GM12878 (cell line): ENCODE measurements around the gene IL17B. TPM values are rescaled to one million over a fixed set of nuclear protein-coding genes. Genes with fewer than 3 reads are reported as not detected.

Experiments used
- ATAC-seq: fragments of 200-7000 bp; cut with Tn5 transposase; 3 replicates; pipeline ENCODE4 v1.9.1; 2020; ENCODE audit warnings: mild to moderate bottlenecking, moderate library complexity
- BruUV-seq: library from RNA; stranded (reverse); fragments of 400-500 nt; replicated peaks from 2 replicates; lab custom pipeline; 2021; lab: Mats Ljungman, UMichigan
- CTCF ChIA-PET: fragments of 300-600 bp; sonication (Branson Sonifier 250); formaldehyde crosslinking; extraction: SDS; loops from one replicate; lab custom pipeline; 2021; ENCODE audit warnings: inconsistent platforms; lab: Yijun Ruan, JAX
- POLR2A ChIA-PET: fragments of 350-600 bp; formaldehyde crosslinking; extraction: SDS; loops from one replicate; lab custom pipeline; 2021; ENCODE audit warnings: inconsistent platforms; lab: Charles Lee
- RAD21 ChIA-PET: fragments of 300-600 bp; sonication (Branson Sonifier 250); formaldehyde crosslinking; loops from one replicate; lab custom pipeline; 2023; ENCODE audit warnings: antibody characterized with exemption; ENCODE audit not compliant: unreplicated experiment; lab: Charles Lee
- SMC1A ChIA-PET: fragments of 300-600 bp; sonication (Branson Sonifier 250); formaldehyde crosslinking; loops from one replicate; lab custom pipeline; 2023; ENCODE audit not compliant: unreplicated experiment, uncharacterized antibody; lab: Charles Lee
- DNase-seq: peaks from one replicate; pipeline ENCODE4 v3.0.0-alpha.2; 2011; ENCODE audit warnings: low read depth, low spot score
- FAIRE-seq: peaks from 3 replicates; lab custom pipeline; 2011; peaks lifted over from hg19 to GRCh38; lab: Jason Lieb, UNC
- H2AFZ ChIP-seq: 2 replicates; pipeline ENCODE4 v1.6.0; 2011; ENCODE audit warnings: low read depth, low read length, control low read depth; ENCODE audit not compliant: control insufficient read depth
- H3K27ac ChIP-seq: 2 replicates; pipeline ENCODE4 v1.5.1; 2011; ENCODE audit warnings: control low read depth; ENCODE audit not compliant: control insufficient read depth, insufficient read depth
- H3K27me3 ChIP-seq, 2 experiments: replicated peaks in 1 of 2; 2 replicates each; pipeline versions ENCODE4 v1.6.0 to v1.6.1; 2011; ENCODE audit warnings: low read length in 1 of 2; ENCODE audit not compliant: control insufficient read depth in 2 of 2, insufficient read depth in 2 of 2
- H3K36me3 ChIP-seq, 2 experiments: 2 replicates each; pipeline ENCODE4 v1.5.1; 2011; ENCODE audit warnings: low read length in 1 of 2; ENCODE audit not compliant: control insufficient read depth in 2 of 2, insufficient read depth in 2 of 2
- H3K4me1 ChIP-seq: 2 replicates; pipeline ENCODE4 v1.6.1; 2011; ENCODE audit warnings: mild to moderate bottlenecking, low read length, moderate library complexity, mixed read lengths; ENCODE audit not compliant: control insufficient read depth, insufficient read depth
- H3K4me2 ChIP-seq: 2 replicates; pipeline ENCODE4 v1.6.0; 2011; ENCODE audit warnings: control low read depth; ENCODE audit not compliant: control insufficient read depth, insufficient read depth
- H3K4me3 ChIP-seq: fragments of 200-600 bp; sonication (generic); 2 replicates; pipeline ENCODE4 v1.5.1; 2016
- H3K79me2 ChIP-seq: 2 replicates; pipeline ENCODE4 v1.6.0; 2011; ENCODE audit warnings: low read length; ENCODE audit not compliant: control insufficient read depth, insufficient read depth
- H3K9ac ChIP-seq: 2 replicates; pipeline ENCODE4 v1.8.0; 2011; ENCODE audit warnings: low read length, control low read depth, mixed read lengths; ENCODE audit not compliant: control insufficient read depth, insufficient read depth
- H3K9me3 ChIP-seq: replicated peaks from 3 replicates; pipeline ENCODE4 v1.5.1; 2011; ENCODE audit warnings: mild to moderate bottlenecking, low read length; ENCODE audit not compliant: control insufficient read depth, insufficient read depth
- H4K20me1 ChIP-seq: 2 replicates; pipeline ENCODE4 v1.6.0; 2011; ENCODE audit not compliant: control insufficient read depth, insufficient read depth
- ASH2L ChIP-seq: fragments of 300-600, 200-600 bp; sonication (generic); IDR thresholded peaks from 2 replicates; pipeline ENCODE4 v1.6.1; 2017; ENCODE audit warnings: low read depth, mild to moderate bottlenecking, borderline replicate concordance
- CEBPB ChIP-seq, 2 experiments: fragments of 150-350 bp in 1 of 2; IDR thresholded peaks; 2 replicates each; pipeline ENCODE4 v1.6.1; 2012 to 2014; ENCODE audit warnings: low read depth in 2 of 2, low read length in 2 of 2, borderline replicate concordance in 1 of 2, inconsistent platforms in 1 of 2
- CREM ChIP-seq: IDR thresholded peaks from 2 replicates; pipeline ENCODE4 v1.6.1; 2014; ENCODE audit warnings: antibody characterized with exemption, low read depth
- E2F4 ChIP-seq: IDR thresholded peaks from 2 replicates; pipeline ENCODE4 v1.6.1; 2012; ENCODE audit warnings: low read depth, low read length, improper control_type of control experiment
- EZH2 ChIP-seq: IDR thresholded peaks from 2 replicates; pipeline ENCODE4 v1.6.1; 2012; ENCODE audit warnings: low read depth, mild to moderate bottlenecking, control low read depth, inconsistent platforms, low read length, borderline replicate concordance; ENCODE audit not compliant: control insufficient read depth
- GABPA ChIP-seq: IDR thresholded peaks from 2 replicates; pipeline ENCODE4 v1.6.1; 2014; ENCODE audit warnings: antibody characterized with exemption, low read depth, mild to moderate bottlenecking, inconsistent platforms
- GATAD2B ChIP-seq: fragments of 450-650 bp; conservative IDR thresholded peaks from 2 replicates; pipeline ENCODE4 v1.6.1; 2017; ENCODE audit warnings: low read depth, mild to moderate bottlenecking, moderate library complexity
- JUNB ChIP-seq: IDR thresholded peaks from 2 replicates; pipeline ENCODE4 v1.6.1; 2016; ENCODE audit warnings: antibody characterized with exemption, mild to moderate bottlenecking
- KAT2A ChIP-seq: conservative IDR thresholded peaks from 2 replicates; pipeline ENCODE4 v1.6.1; 2011; ENCODE audit warnings: low read depth, low read length; ENCODE audit not compliant: control insufficient read depth
- KLF5 ChIP-seq: fragments of 450-650 bp; IDR thresholded peaks from 2 replicates; pipeline ENCODE4 v1.6.1; 2014; ENCODE audit warnings: mild to moderate bottlenecking; ENCODE audit not compliant: partially characterized antibody
- MXI1 ChIP-seq: fragments of 150-350 bp; IDR thresholded peaks from 2 replicates; pipeline ENCODE4 v1.6.1; 2011; ENCODE audit warnings: low read depth, mild to moderate bottlenecking, inconsistent platforms, low read length, improper control_type of control experiment
- SMARCA5 ChIP-seq: fragments of 450-650 bp; IDR thresholded peaks from 2 replicates; pipeline ENCODE4 v1.6.1; 2017; ENCODE audit warnings: mild to moderate bottlenecking
- TARDBP ChIP-seq: IDR thresholded peaks from 2 replicates; pipeline ENCODE4 v1.6.1; 2016; ENCODE audit warnings: borderline replicate concordance
- TBL1XR1 ChIP-seq: IDR thresholded peaks from 2 replicates; pipeline ENCODE4 v1.6.1; 2012; ENCODE audit warnings: low read depth, low read length, improper control_type of control experiment
- TCF3 ChIP-seq: IDR thresholded peaks from 2 replicates; pipeline ENCODE4 v1.6.1; 2012; ENCODE audit warnings: low read depth, mild to moderate bottlenecking, low read length, borderline replicate concordance; ENCODE audit not compliant: insufficient read depth
- WRNIP1 ChIP-seq: IDR thresholded peaks from 2 replicates; pipeline ENCODE4 v1.6.1; 2011; ENCODE audit warnings: low read depth, low read length, improper control_type of control experiment, borderline replicate concordance
- WGBS: methylation state at CpG from one replicate; pipeline ENCODE4 v1.1.6; 2016; ENCODE audit warnings: low lambda C conversion rate; ENCODE audit not compliant: insufficient replicate concordance, insufficient coverage; ENCODE audit errors: missing lambda C conversion rate; 5-methylcytosine and 5-hydroxymethylcytosine counted together
- in situ Hi-C: fragments of 300-500 bp; cut with MboI; formaldehyde crosslinking; loops from 9 replicates; pipeline ENCODE4 v1.14.3; 2018; ENCODE audit warnings: mixed read lengths
- intact Hi-C: fragments of 100-400 bp; cut with micrococcal nuclease; formaldehyde crosslinking; loops from one replicate; pipeline ENCODE4 v1.14.2; 2022; ENCODE audit not compliant: unreplicated experiment
- polyA plus RNA-seq, 11 experiments: library from polyadenylated mRNA; depleted of rRNA in 4 of 11; unstranded in 6 of 11; stranded (reverse) in 5 of 11; fragments of >200 nt; fragmentation: Nextera tagmentation in 4 of 11; fragmentation: Illumina TruSeq in 1 of 11; extraction: Ambion mirVana in 4 of 11; extraction: Trizol in 1 of 11; gene quantifications; 1 replicate in 1 of 11; 2 replicates in 10 of 11; pipeline versions ENCODE4 v1.2.1 to v1.2.3, GENCODE V29; 2011 to 2016; ENCODE audit warnings: inconsistent platforms in 2 of 11, missing spikeins in 2 of 11, low read depth in 1 of 11
- total RNA-seq, 4 experiments: library from RNA; depleted of rRNA in 3 of 4; stranded (reverse); fragments of >200 nt in 3 of 4; fragmentation: Illumina TruSeq in 1 of 4; extraction: Trizol in 1 of 4; gene quantifications; 2 replicates each; pipeline versions ENCODE4 v1.2.1 to v1.2.3, GENCODE V29; 2013 to 2021

IL17B gene
- total and polyA plus RNA-seq, 10 of the 15 experiments (the other 5 are each of a cell fraction or from before 2014, with no cell fraction given), result not detected

- Histone ChIP-seq H2AFZ (no peak overlapping the region), H3K4me1 (no peaks in the 10 kb centered on the region), H3K4me3 (no peak overlapping the region), H3K79me2 (no peaks in the 10 kb centered on the region), H3K27ac (no peak overlapping the region), H3K36me3 (no peaks in the 10 kb centered on the region), H3K4me2 (no peak overlapping the region), H3K9me3 (no peaks in the 10 kb centered on the region), H3K27me3 (no peaks in the 10 kb centered on the region), H3K9ac (no peak overlapping the region), H4K20me1 (no peaks in the 10 kb centered on the region)
- SMC1A ChIA-PET, result interaction anchor here (0.6 kb wide), 1 partner anchor 63 kb away, joined by 3 read pairs; no protein-coding TSS in a partner anchor
- TF ChIP-seq CREM (no peak), WRNIP1 (no peak), JUNB (no peak), GATAD2B (no peak), KAT2A (no peak), SMARCA5 (no peak), GABPA (no peak)
- DNase-seq, result no peak
- intact Hi-C loops (no loop called here), in situ Hi-C loops (no loop called here)
- WGBS, result 42% methylated on average over 5 of the region's 5 CpGs
- POLR2A ChIA-PET, result interaction anchor here (0.9 kb wide), 1 partner anchor 38 kb away, joined by 3 read pairs; no protein-coding TSS in a partner anchor
- FAIRE-seq, result no peak
- RAD21 ChIA-PET, result interaction anchor here (1.2 kb wide), 1 partner anchor 41 kb away, joined by 3 read pairs; no protein-coding TSS in a partner anchor
- ATAC-seq, result no peak
- CTCF ChIA-PET, result interaction anchor here (1.1 to 1.8 kb wide), 4 partner anchors 10 to 38 kb away, joined by 3 to 7 read pairs (median 6); no protein-coding TSS in a partner anchor
- BruUV-seq, result no TSS peak
Observed at GRCh38 chr5:149421834-149422233, 42.7 kb upstream of the IL17B start.

DNA sequence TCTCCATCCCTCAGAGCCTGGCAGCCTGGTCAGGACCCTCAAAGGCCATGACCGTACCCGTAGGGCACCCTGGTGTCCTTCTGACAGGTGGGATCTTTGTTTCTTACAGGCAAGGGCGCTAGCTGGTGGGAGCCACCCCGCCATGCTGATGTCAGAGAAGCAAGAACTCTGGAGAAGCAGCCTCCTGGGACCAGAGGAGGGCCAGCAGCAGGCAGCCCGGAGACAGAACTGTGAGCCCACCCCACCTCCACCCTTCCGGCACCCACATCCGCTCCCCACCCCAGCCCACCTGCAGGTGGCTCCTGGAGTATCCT, 42.2 kb upstream of the IL17B start:
- Histone ChIP-seq H3K9me3 (no peaks in the 10 kb centered on the region), H3K4me1 (no peaks in the 10 kb centered on the region), H3K27me3 (no peaks in the 10 kb centered on the region), H3K9ac (no peak overlapping the region), H3K4me3 (no peak overlapping the region), H3K27ac (no peak overlapping the region), H2AFZ (no peak overlapping the region), H3K36me3 (no peaks in the 10 kb centered on the region), H3K4me2 (no peak overlapping the region), H4K20me1 (no peaks in the 10 kb centered on the region), H3K79me2 (no peaks in the 10 kb centered on the region)
- ChIA-PET RAD21 (interaction anchor here (1.0 to 1.2 kb wide), 2 partner anchors 12 to 40 kb away, joined by 3 read pairs; no protein-coding TSS in a partner anchor), SMC1A (no interaction called here), POLR2A (interaction anchor here (0.9 kb wide), 1 partner anchor 37 kb away, joined by 3 read pairs; no protein-coding TSS in a partner anchor), CTCF (interaction anchor here (1.4 to 2.1 kb wide), 4 partner anchors 11 to 38 kb away, joined by 3 to 8 read pairs (median 7); no protein-coding TSS in a partner anchor)
- intact Hi-C loops (no loop called here), in situ Hi-C loops (no loop called here)
- TF ChIP-seq MXI1 (no peak), TCF3 (no peak), TBL1XR1 (no peak), TARDBP (no peak), E2F4 (no peak), KLF5 (no peak), EZH2 (no peak), CEBPB (IDR thresholded peaks at IDR 0.05; ENCODE audit: borderline replicate concordance in 1 of 2, low read depth in 2 of 2, low read length in 2 of 2) (no peak), ASH2L (no peak), GATAD2B (no peak)
- WGBS, result 29% methylated on average over 7 of the region's 7 CpGs
- ATAC-seq (no peak), DNase-seq (no peak), FAIRE-seq (no peak)
- BruUV-seq, result no TSS peak
